CD14-positive monocyte (primary cell): Measurements from ENCODE around the gene MALRD1. TPM values are rescaled to one million over a fixed set of nuclear protein-coding genes. Genes with fewer than 3 reads are reported as not detected.

Source experiments
- DNase-seq, 3 donors: peaks; one replicate each; pipeline ENCODE4 v3.0.0-alpha.2; 2011 to 2022
- H2AFZ ChIP-seq: 2 replicates; pipeline ENCODE4 v1.6.0; 2012; ENCODE audit warnings: mild to moderate bottlenecking, low read depth, low read length, inconsistent platforms; ENCODE audit not compliant: insufficient read depth, poor library complexity, severe bottlenecking
- H3K27ac ChIP-seq, 2 donors: 1 replicate in 1 of 2; 2 replicates in 1 of 2; pipeline ENCODE4 v1.5.1; 2012 to 2013; ENCODE audit warnings: low read length in 2 of 2, control low read depth in 1 of 2, inconsistent platforms in 1 of 2, low read depth in 1 of 2, mild to moderate bottlenecking in 1 of 2
- H3K27me3 ChIP-seq, 2 donors: one replicate each; pipeline versions ENCODE4 v1.6.0 to v1.6.1; 2011 to 2013; ENCODE audit warnings: low read length in 2 of 2; ENCODE audit not compliant: control insufficient read depth in 2 of 2, insufficient read depth in 2 of 2
- H3K36me3 ChIP-seq, 2 donors: replicated peaks in 1 of 2; 1 replicate in 1 of 2; 2 replicates in 1 of 2; pipeline versions ENCODE4 v1.5.1 to v1.6.1; 2012 to 2013; ENCODE audit warnings: low read length in 2 of 2, control low read depth in 1 of 2, inconsistent platforms in 1 of 2, mild to moderate bottlenecking in 1 of 2; ENCODE audit not compliant: insufficient read depth in 2 of 2, control insufficient read depth in 1 of 2
- H3K4me1 ChIP-seq, 2 donors: 1 replicate in 1 of 2; 2 replicates in 1 of 2; pipeline versions ENCODE4 v1.5.1 to v1.6.1; 2012 to 2013; ENCODE audit warnings: low read length in 2 of 2, control low read depth in 1 of 2, inconsistent platforms in 1 of 2, mild to moderate bottlenecking in 1 of 2, moderate library complexity in 1 of 2; ENCODE audit not compliant: insufficient read depth in 2 of 2, control insufficient read depth in 1 of 2
- H3K4me2 ChIP-seq: replicated peaks from 2 replicates; pipeline ENCODE3; 2012; ENCODE audit warnings: low read length, moderate library complexity, mild to moderate bottlenecking; ENCODE audit not compliant: poor library complexity, severe bottlenecking; ENCODE audit errors: extremely low read depth
- H3K4me3 ChIP-seq, 3 experiments: fragments of 200-600 bp in 1 of 3; sonication (generic) in 1 of 3; replicated peaks in 1 of 3; 1 replicate in 2 of 3; 2 replicates in 1 of 3; pipeline ENCODE4 v1.5.1; 2011 to 2013; ENCODE audit warnings: low read length in 3 of 3, mild to moderate bottlenecking in 3 of 3, control low read depth in 2 of 3, low read depth in 2 of 3, inconsistent platforms in 1 of 3, moderate library complexity in 1 of 3
- H3K79me2 ChIP-seq: 2 replicates; pipeline ENCODE4 v1.6.0; 2012; ENCODE audit warnings: mild to moderate bottlenecking, control low read depth, inconsistent platforms, low read length, moderate library complexity; ENCODE audit not compliant: insufficient read depth
- H3K9ac ChIP-seq: 2 replicates; pipeline ENCODE4 v1.6.0; 2017; ENCODE audit warnings: low read length, mild to moderate bottlenecking; ENCODE audit not compliant: insufficient read depth, poor library complexity, severe bottlenecking
- H3K9me3 ChIP-seq, 2 donors: replicated peaks in 1 of 2; 1 replicate in 1 of 2; 2 replicates in 1 of 2; pipeline versions ENCODE4 v1.5.1 to v1.6.1; 2012 to 2013; ENCODE audit warnings: low read length in 2 of 2, control low read depth in 1 of 2; ENCODE audit not compliant: control insufficient read depth in 1 of 2, insufficient read depth in 1 of 2
- H4K20me1 ChIP-seq: 2 replicates; pipeline ENCODE4 v1.6.0; 2012; ENCODE audit warnings: mild to moderate bottlenecking, low read length, control low read depth, moderate library complexity; ENCODE audit not compliant: insufficient read depth
- H3K27ac Mint-ChIP-seq, 7 donors: one replicate each; pipeline ENCODE4 v1.8.0; 2020; ENCODE audit warnings: mild to moderate bottlenecking in 7 of 7, mixed read lengths in 7 of 7, moderate library complexity in 6 of 7, inconsistent platforms in 2 of 7
- H3K27me3 Mint-ChIP-seq, 3 donors: one replicate each; pipeline ENCODE4 v1.8.0; 2021 to 2022; ENCODE audit warnings: low read depth in 3 of 3, mild to moderate bottlenecking in 3 of 3, mixed read lengths in 3 of 3, moderate library complexity in 3 of 3, inconsistent platforms in 1 of 3
- H3K36me3 Mint-ChIP-seq, 2 donors: one replicate each; pipeline ENCODE4 v1.8.0; 2020; ENCODE audit warnings: mixed read lengths in 2 of 2, inconsistent platforms in 1 of 2, mild to moderate bottlenecking in 1 of 2
- H3K4me1 Mint-ChIP-seq: one replicate; pipeline ENCODE4 v1.8.0; 2020; ENCODE audit warnings: mild to moderate bottlenecking, mixed read lengths
- H3K4me3 Mint-ChIP-seq, 2 donors: one replicate each; pipeline ENCODE4 v1.8.0; 2020; ENCODE audit warnings: mild to moderate bottlenecking in 2 of 2, mixed read lengths in 2 of 2, moderate library complexity in 1 of 2
- H3K9me3 Mint-ChIP-seq, 7 donors: one replicate each; pipeline ENCODE4 v1.8.0; 2020 to 2022; ENCODE audit warnings: mixed read lengths in 7 of 7, mild to moderate bottlenecking in 6 of 7, moderate library complexity in 6 of 7, inconsistent platforms in 2 of 7
- CTCF ChIP-seq: fragments of 200-600 bp; IDR thresholded peaks from one replicate; pipeline ENCODE4 v1.8.0; 2022; ENCODE audit warnings: antibody characterized with exemption, mild to moderate bottlenecking
- WGBS: methylation state at CpG from one replicate; pipeline ENCODE4 v1.1.5; 2013; ENCODE audit warnings: missing lambda C conversion rate; ENCODE audit not compliant: insufficient coverage; 5-methylcytosine and 5-hydroxymethylcytosine counted together
- intact Hi-C, 2 donors: fragments of 100-400 bp; cut with micrococcal nuclease; formaldehyde crosslinking; loops; one replicate each; pipeline versions ENCODE4 v1.15.0 to v1.15.1; 2023
- polyA plus RNA-seq, 3 donors: library from polyadenylated mRNA; depleted of rRNA in 1 of 3; unstranded in 2 of 3; stranded (reverse) in 1 of 3; fragments of 300-500 nt in 2 of 3; fragments of >200 nt in 1 of 3; fragmentation: Illumina TruSeq in 2 of 3; gene quantifications; 1 replicate in 2 of 3; 2 replicates in 1 of 3; pipeline ENCODE4 v1.2.3, GENCODE V29; 2012 to 2021

Gene MALRD1
- polyA plus RNA-seq, 3 donors: not detected

DNA sequence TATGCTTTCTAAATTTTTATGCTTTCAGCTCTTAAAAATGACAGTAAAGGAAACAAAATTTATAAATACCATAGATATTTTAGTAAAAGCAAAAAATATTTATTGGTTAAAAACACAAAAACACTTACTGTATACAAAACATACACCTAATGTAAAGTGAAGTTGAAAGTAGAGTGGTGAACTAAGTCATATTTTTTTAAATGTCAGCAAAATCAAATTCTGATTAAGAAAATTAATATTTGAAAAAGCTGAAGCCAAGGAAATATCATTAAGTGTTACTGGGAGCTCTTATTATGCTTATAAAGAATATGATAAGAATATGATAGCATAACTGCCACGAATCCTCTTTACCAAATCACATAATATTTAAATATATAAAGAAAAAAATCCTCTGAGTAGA is 702.4 kb downstream of the MALRD1 start:
- H3K36me3 Mint-ChIP-seq: no peaks in the 10 kb centered on the region
- intact Hi-C loops: no loop called here
- Histone ChIP-seq H3K9ac (no peak overlapping the region), H3K27ac (no peak overlapping the region), H3K27me3 (no peaks in the 10 kb centered on the region), H3K79me2 (no peaks in the 10 kb centered on the region), H3K36me3 (no peaks in the 10 kb centered on the region), H4K20me1 (no peaks in the 10 kb centered on the region), H3K4me2 (no peak overlapping the region), H2AFZ (no peak overlapping the region), H3K4me3 (no peak overlapping the region), H3K4me1 (peaks cover 0 to 5% of the 10 kb centered on the region in 2 donors), H3K9me3 (no peaks in the 10 kb centered on the region)
- DNase-seq: no peak
- TF ChIP-seq CTCF: no peak
- no peak overlapping the region for H3K27ac Mint-ChIP-seq
- no peaks in the 10 kb centered on the region for H3K9me3 Mint-ChIP-seq
- WGBS: no CpG with 5 or more reads among the region's 1 CpG
- no peak overlapping the region for H3K4me3 Mint-ChIP-seq
- peaks cover 9% of the 10 kb centered on the region for H3K4me1 Mint-ChIP-seq
- no peaks in the 10 kb centered on the region for H3K27me3 Mint-ChIP-seq

GRCh38 chr10:19756919-19757318 is 708.3 kb downstream of the MALRD1 start:
- no peak overlapping the region for H3K9ac ChIP-seq
- H3K27ac Mint-ChIP-seq: no peak overlapping the region

More at GRCh38 chr10:19756919-19757318, 708.3 kb downstream of the MALRD1 start:
- H3K27ac ChIP-seq: no peak overlapping the region
- H3K4me3 Mint-ChIP-seq: no peak overlapping the region
- no peak for DNase-seq
- H3K36me3 ChIP-seq: no peaks in the 10 kb centered on the region
- H3K27me3 ChIP-seq: no peaks in the 10 kb centered on the region
- H3K4me2 ChIP-seq: no peak overlapping the region
- no peaks in the 10 kb centered on the region for H3K9me3 ChIP-seq
- intact Hi-C loops: no loop called here
- no CpG with 5 or more reads among the region's 3 CpGs for WGBS
- no peaks in the 10 kb centered on the region for H3K4me1 Mint-ChIP-seq
- peak overlapping the region; percentile 23 for H2AFZ ChIP-seq
- no peaks in the 10 kb centered on the region for H4K20me1 ChIP-seq
- no peaks in the 10 kb centered on the region for H3K4me1 ChIP-seq
- no peaks in the 10 kb centered on the region for H3K36me3 Mint-ChIP-seq
- peaks cover 0 to 2% (median 0%) of the 10 kb centered on the region in 7 donors for H3K9me3 Mint-ChIP-seq
- no peaks in the 10 kb centered on the region for H3K79me2 ChIP-seq
- H3K4me3 ChIP-seq: no peak overlapping the region
- no peak for TF ChIP-seq CTCF
- H3K27me3 Mint-ChIP-seq: peaks cover 0 to 2% (median 0%) of the 10 kb centered on the region in 3 donors
